ENCODE measurements around the gene LRAT. TPM values are rescaled to one million over a fixed set of nuclear protein-coding genes. Genes with fewer than 3 reads are reported as not detected.

The LRAT gene
- total and polyA plus RNA-seq, 9 of the 15 experiments (the other 6 are each of a cell fraction or from before 2014, with no cell fraction given), result 0.03 to 0.41 (median 0.07) TPM; not detected in 4

DNA sequence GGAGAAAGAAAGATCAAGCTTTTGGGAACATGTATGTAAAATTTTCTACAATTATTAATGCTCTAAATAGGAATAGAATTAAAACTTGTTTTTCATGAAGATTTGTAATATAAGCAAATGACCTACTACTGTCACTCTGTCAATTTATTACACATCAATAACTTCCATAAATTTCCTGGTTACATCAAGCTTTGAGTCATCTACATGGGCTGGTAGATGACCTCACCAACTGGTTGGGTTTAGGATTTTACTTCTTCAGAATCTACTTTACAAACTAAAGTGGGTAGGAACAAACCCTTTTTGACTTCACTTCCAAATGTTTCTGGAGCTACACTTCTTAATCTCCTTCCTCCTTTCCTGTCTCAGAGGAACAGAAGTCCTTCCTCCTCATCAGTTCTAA, 12.0 kb upstream of the LRAT start:
- DNase-seq (ENCODE audit: extremely low read depth in 1 of 4, low spot score in 3 of 4), result no peak
- TF ChIP-seq ZNF668 (CRISPR knock-in tag; IDR thresholded peaks at IDR 0.05), result no peak
- Histone ChIP-seq H3K27me3 (ENCODE audit: control insufficient read depth in 2 of 2, insufficient read depth in 2 of 2, low read length in 2 of 2) (no peaks in the 10 kb centered on the region), H3K79me2 (ENCODE audit: control insufficient read depth, insufficient read depth, low read length) (no peaks in the 10 kb centered on the region), H3K36me3 (ENCODE audit: control insufficient read depth, insufficient read depth, low read length) (no peaks in the 10 kb centered on the region), H3K4me2 (ENCODE audit: insufficient read depth, low read length) (no peak overlapping the region), H3K9me3 (replicated peaks; ENCODE audit: control insufficient read depth, insufficient read depth, low read depth, low read length) (no peaks in the 10 kb centered on the region), H3K9ac (ENCODE audit: insufficient read depth in 1 of 2, low read depth in 2 of 2, low read length in 2 of 2) (no peak overlapping the region), H3K4me3 (no peak overlapping the region), H3K4me1 (replicated peaks in 1 of 2; ENCODE audit: control insufficient read depth in 2 of 2, insufficient read depth in 2 of 2, low read length in 2 of 2) (no peaks in the 10 kb centered on the region), H2AFZ (ENCODE audit: low read depth, low read length) (no peak overlapping the region), H4K20me1 (replicated peaks; ENCODE audit: control insufficient read depth, insufficient read depth, low read length) (no peaks in the 10 kb centered on the region), H3K27ac (ENCODE audit: extremely low read depth, low read depth, low read length) (no peak overlapping the region), H3K9me1 (ENCODE audit: control insufficient read depth, insufficient read depth, low read length) (no peaks in the 10 kb centered on the region)
- intact Hi-C loops (cut with micrococcal nuclease), result no loop called here
- BruUV-seq (replicated peaks), result no TSS peak
- in situ Hi-C loops (cut with MboI), result no loop called here
- FAIRE-seq, result no peak
- ChIA-PET CTCF (ENCODE audit: low intra/inter-chr PET ratio) (no interaction called here), POLR2A (no interaction called here)
- no peak for ATAC-seq

DNA sequence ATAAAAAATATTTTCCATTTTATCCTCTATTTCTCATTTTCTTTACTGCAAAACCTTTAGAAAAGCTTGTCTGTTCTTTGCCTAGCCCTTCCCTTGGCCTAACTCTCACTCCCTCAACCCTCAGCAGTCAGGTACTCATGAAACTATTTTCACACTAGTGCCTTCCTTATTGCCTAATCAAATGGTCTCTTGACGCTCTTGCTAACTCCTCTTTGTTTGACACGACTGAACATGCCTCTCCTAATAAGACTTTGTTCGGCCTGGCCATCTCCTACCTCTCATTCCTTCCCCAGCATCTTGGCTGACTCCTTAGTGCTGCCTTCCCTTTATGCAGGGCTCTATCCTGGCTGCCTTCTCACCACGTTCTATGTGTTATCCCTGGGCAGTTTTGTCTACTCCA, 11.1 kb upstream of the LRAT start:
- no peak overlapping the region for H2AFZ ChIP-seq (ENCODE audit: low read depth, low read length)
- no peak for TF ChIP-seq RBM17 (IDR thresholded peaks at IDR 0.05; ENCODE audit: borderline replicate concordance, low read depth, low read length)
- TF ChIP-seq XRCC3 (IDR thresholded peaks at IDR 0.05), result no peak
- TF ChIP-seq POLR2G (IDR thresholded peaks at IDR 0.05; ENCODE audit: low read depth, low read length), result no peak
- no peak for TF ChIP-seq EP300 (IDR thresholded peaks at IDR 0.05; ENCODE audit: low read length)
- no peak for TF ChIP-seq ZFP36 (IDR thresholded peaks at IDR 0.05; ENCODE audit: low read depth, low read length, partially characterized antibody)
- TF ChIP-seq CREB1 (IDR thresholded peaks at IDR 0.05), result no peak
- TF ChIP-seq CREB1 (CRISPR knock-in tag; IDR thresholded peaks at IDR 0.05), result no peak
- no peak for TF ChIP-seq CBFB (CRISPR knock-in tag; IDR thresholded peaks at IDR 0.05)
- no peak for TF ChIP-seq NCOA4 (IDR thresholded peaks at IDR 0.05; ENCODE audit: partially characterized antibody)
- no peak for TF ChIP-seq RFX5 (IDR thresholded peaks at IDR 0.05; ENCODE audit: low read depth, low read length)
- TF ChIP-seq DPF2 (IDR thresholded peaks at IDR 0.05), result no peak
- no peak for TF ChIP-seq SREBF1 (IDR thresholded peaks at IDR 0.05; ENCODE audit: borderline replicate concordance, low read depth, low read length)
- no peak for TF ChIP-seq ZNF263 (CRISPR knock-in tag; IDR thresholded peaks at IDR 0.05; ENCODE audit: borderline replicate concordance)
- no peak for TF ChIP-seq CHD1 (IDR thresholded peaks at IDR 0.05; ENCODE audit: low read length)
- no peak overlapping the region for H3K4me2 ChIP-seq (ENCODE audit: insufficient read depth, low read length)
- H3K36me3 ChIP-seq (ENCODE audit: control insufficient read depth, insufficient read depth, low read length), result no peaks in the 10 kb centered on the region
- in situ Hi-C loops (cut with MboI), result no loop called here
- ChIA-PET POLR2A (no interaction called here), CTCF (ENCODE audit: low intra/inter-chr PET ratio) (no interaction called here)
- 1% methylated on average over 4 of the region's 4 CpGs for WGBS (ENCODE audit: insufficient coverage, low coverage, missing lambda C conversion rate)
- no peak for ATAC-seq
- H3K27ac ChIP-seq (ENCODE audit: extremely low read depth, low read depth, low read length), result no peak overlapping the region
- H3K79me2 ChIP-seq (ENCODE audit: control insufficient read depth, insufficient read depth, low read length), result no peaks in the 10 kb centered on the region
- intact Hi-C loops (cut with micrococcal nuclease), result no loop called here
- no peaks in the 10 kb centered on the region for H3K9me1 ChIP-seq (ENCODE audit: control insufficient read depth, insufficient read depth, low read length)
- H3K9ac ChIP-seq (ENCODE audit: insufficient read depth in 1 of 2, low read depth in 2 of 2, low read length in 2 of 2), result no peak overlapping the region
- no TSS peak for BruUV-seq (replicated peaks)
- no peak overlapping the region for H3K4me3 ChIP-seq
- H3K4me1 ChIP-seq (replicated peaks in 1 of 2; ENCODE audit: control insufficient read depth in 2 of 2, insufficient read depth in 2 of 2, low read length in 2 of 2), result no peaks in the 10 kb centered on the region
- H3K9me3 ChIP-seq (replicated peaks; ENCODE audit: control insufficient read depth, insufficient read depth, low read depth, low read length), result no peaks in the 10 kb centered on the region
- H3K27me3 ChIP-seq (ENCODE audit: control insufficient read depth in 2 of 2, insufficient read depth in 2 of 2, low read length in 2 of 2), result no peaks in the 10 kb centered on the region
- H4K20me1 ChIP-seq (replicated peaks; ENCODE audit: control insufficient read depth, insufficient read depth, low read length), result no peaks in the 10 kb centered on the region
- FAIRE-seq, result no peak
- DNase-seq (ENCODE audit: extremely low read depth in 1 of 4, low spot score in 3 of 4), result no peak

Measured in K562 (cell line).